ENCODE data around the gene KRT14. TPM values are rescaled to one million over a fixed set of nuclear protein-coding genes. Genes with fewer than 3 reads are reported as not detected.

KRT14 gene
- total and polyA plus RNA-seq, 11 donors = 0.23 to 0.38 TPM; not detected in 9

- Histone ChIP-seq H3K27me3 (peaks cover 0 to 75% (median 4%) of the 10 kb centered on the region in 9 donors), H3K4me1 (no peaks in the 10 kb centered on the region), H3K4me3 (no peak overlapping the region), H3K27ac (no peak overlapping the region), H3K36me3 (no peaks in the 10 kb centered on the region), H3K9me3 (no peaks in the 10 kb centered on the region)
- ATAC-seq (no peak), DNase-seq (no peak)
- TF ChIP-seq POLR2A (IDR thresholded peaks at IDR 0.05) = no peak
- no peak for TF ChIP-seq CTCF (IDR thresholded peaks at IDR 0.05)
- intact Hi-C loops (cut with DNase I) = loop anchor here in 1 of 10 donors (10.0 kb wide), 1 partner anchor 942 kb away; no protein-coding TSS in a partner anchor
- WGBS, 4 donors = 26 to 54% (median 37%) methylated on average over 2 to 5 of the region's 5 CpGs
Observed at GRCh38 chr17:41556306-41556705, 30.4 kb downstream of the KRT14 start.

- TF ChIP-seq CTCF (IDR thresholded peaks at IDR 0.05) (no peak), POLR2A (IDR thresholded peaks at IDR 0.05) (no peak)
- no peaks in the 10 kb centered on the region for H3K9me3 ChIP-seq
- no peaks in the 10 kb centered on the region for H3K36me3 ChIP-seq
- H3K27ac ChIP-seq = no peak overlapping the region
- no peak for ATAC-seq
- intact Hi-C loops (cut with DNase I) = loop anchor here in 1 of 10 donors (10.0 kb wide), 1 partner anchor 940 kb away; no protein-coding TSS in a partner anchor
- DNase-seq = no peak
- 64 to 72% (median 69%) methylated on average over 5 of the region's 5 CpGs for WGBS, 4 donors
- no peak overlapping the region for H3K4me3 ChIP-seq
- H3K27me3 ChIP-seq = peaks cover 0 to 65% (median 4%) of the 10 kb centered on the region in 9 donors
- H3K4me1 ChIP-seq = no peaks in the 10 kb centered on the region
Observed at GRCh38 chr17:41555105-41555887, 31.4 kb downstream of the KRT14 start.

GRCh38 chr17:41553987-41554680 is 32.6 kb downstream of the KRT14 start:
- no peaks in the 10 kb centered on the region for H3K9me3 ChIP-seq
- DNase-seq (no peak), ATAC-seq (no peak)
- intact Hi-C loops (cut with DNase I) = loop anchor here in 4 of 10 donors (5.0 to 10.0 kb wide), 3 partner anchors 93 to 939 kb away; no protein-coding TSS in a partner anchor
- no peak overlapping the region for H3K27ac ChIP-seq
- no peak overlapping the region for H3K4me3 ChIP-seq
- 67 to 78% (median 73%) methylated on average over 8 of the region's 8 CpGs for WGBS, 4 donors
- H3K36me3 ChIP-seq = no peaks in the 10 kb centered on the region
- TF ChIP-seq CTCF (IDR thresholded peaks at IDR 0.05) = no peak
- peaks cover 0 to 5% (median under 1%) of the 10 kb centered on the region in 12 donors for H3K4me1 ChIP-seq
- H3K27me3 ChIP-seq = peaks cover 0 to 53% (median 0%) of the 10 kb centered on the region in 9 donors

GRCh38 chr17:41553176-41553575 is 33.5 kb downstream of the KRT14 start:
- WGBS, 4 donors = 73 to 84% (median 78%) methylated on average over 4 of the region's 4 CpGs
- Histone ChIP-seq H3K4me3 (no peak overlapping the region), H3K27ac (no peak overlapping the region), H3K9me3 (no peaks in the 10 kb centered on the region), H3K27me3 (peaks cover 0 to 47% (median 5%) of the 10 kb centered on the region in 9 donors), H3K36me3 (no peaks in the 10 kb centered on the region), H3K4me1 (peaks cover 0 to 15% (median 9%) of the 10 kb centered on the region in 12 donors)
- DNase-seq (no peak), ATAC-seq (no peak)
- TF ChIP-seq CTCF (IDR thresholded peaks at IDR 0.05) (no peak), POLR2A (IDR thresholded peaks at IDR 0.05) (no peak)
- intact Hi-C loops (cut with DNase I) = loop anchor here in 4 of 10 donors (5.0 to 10.0 kb wide), 3 partner anchors 94 to 938 kb away; no protein-coding TSS in a partner anchor

All from heart left ventricle (tissue), 16 donors.